Breast epithelium (tissue), 4 donors: ENCODE results near the gene C4orf46. TPM values are rescaled to one million over a fixed set of nuclear protein-coding genes. Genes with fewer than 3 reads are reported as not detected.
"Not testable (repeated sequence)": the region's sequence is repeated elsewhere in the genome, so short reads cannot be mapped to it uniquely, and the experiment has no call there.

Source experiments
- DNase-seq, 2 donors: peaks; one replicate each; pipeline ENCODE4 v3.0.0-alpha.2; 2019; ENCODE audit warnings: low spot score in 2 of 2
- H3K27ac ChIP-seq, 2 donors: fragments of 200-600 bp; sonication (generic) in 1 of 2; one replicate each; pipeline ENCODE4 v1.5.1; 2016 to 2019; ENCODE audit warnings: mild to moderate bottlenecking in 1 of 2
- H3K27me3 ChIP-seq, 2 donors: fragments of 200-600 bp; sonication (generic) in 1 of 2; one replicate each; pipeline versions ENCODE4 v1.5.1 to v1.6.0; 2017 to 2019; ENCODE audit warnings: control low read depth in 1 of 2, mild to moderate bottlenecking in 1 of 2
- H3K36me3 ChIP-seq: fragments of 200-600 bp; one replicate; pipeline ENCODE4 v1.5.1; 2019
- H3K4me1 ChIP-seq, 2 donors: fragments of 200-600 bp; sonication (generic); one replicate each; pipeline ENCODE4 v1.5.1; 2016 to 2019; ENCODE audit warnings: control low read depth in 1 of 2
- H3K4me3 ChIP-seq, 3 donors: fragments of 200-600 bp; sonication (generic); 1 replicate in 2 of 3; 2 replicates in 1 of 3; pipeline ENCODE4 v1.5.1; 2016 to 2019; ENCODE audit warnings: mild to moderate bottlenecking in 3 of 3, moderate library complexity in 2 of 3
- H3K9me3 ChIP-seq, 2 donors: fragments of 200-600 bp; sonication (generic) in 1 of 2; one replicate each; pipeline ENCODE4 v1.5.1; 2016 to 2019; ENCODE audit warnings: control low read depth in 1 of 2
- POLR2A ChIP-seq: fragments of 450-650 bp; IDR thresholded peaks from one replicate; pipeline ENCODE4 v1.6.1; 2016; ENCODE audit warnings: antibody characterized with exemption, mild to moderate bottlenecking, moderate library complexity
- POLR2AphosphoS5 ChIP-seq, 3 donors: sonication (generic); formaldehyde crosslinking; IDR thresholded peaks; one replicate each; pipeline ENCODE4 v1.6.1; 2017; ENCODE audit warnings: antibody characterized with exemption in 3 of 3
- intact Hi-C: fragments of 100-400 bp; cut with DNase I; formaldehyde crosslinking; loops from one replicate; pipeline ENCODE4 v1.15.1; 2023; ENCODE audit warnings: low total_unique reads
- total RNA-seq, 3 donors: library from RNA; depleted of rRNA; stranded (reverse); fragments of >200 nt; gene quantifications; one replicate each; pipeline ENCODE4 v1.1.0, GENCODE V29; 2016
- TF ChIP-seq, protein P1 (sequence below), 3 donors: fragments of 450-650 bp; IDR thresholded peaks; one replicate each; pipeline ENCODE4 v1.5.1; 2016 to 2017; ENCODE audit warnings: antibody characterized with exemption in 3 of 3, mild to moderate bottlenecking in 3 of 3, moderate library complexity in 3 of 3

The C4orf46 gene
- total RNA-seq, result 1 to 10 TPM; 3.3 to 6.1 (median 5.4) TPM

DNA sequence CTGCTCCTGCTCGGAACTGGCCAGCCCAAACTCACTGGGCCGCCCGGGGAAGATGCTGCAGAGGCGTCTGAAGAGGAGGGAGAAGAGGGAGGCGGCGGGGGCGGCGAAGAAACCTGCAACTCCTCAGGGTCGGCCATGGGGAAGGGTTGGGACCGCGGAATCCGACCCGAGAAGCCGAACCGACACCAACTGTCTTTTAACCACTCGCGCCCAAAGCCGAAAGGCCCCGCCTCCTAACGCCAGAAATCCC lies at the start of gene C4orf46:
Gene C4orf46, minus strand, starts transcription at position 223 of the 250 bp plus-strand sequence. Its CDS starts 86 bp downstream, at position 137.
- Histone ChIP-seq H3K4me3 (peak within 1 kb of the TSS; percentile 73 to 97 (median 87)), H3K27me3 (no peaks in the 10 kb centered on the region), H3K36me3 (no peaks in the 10 kb centered on the region), H3K4me1 (peaks cover 3 to 4% of the 10 kb centered on the region in 2 donors), H3K9me3 (no peaks in the 10 kb centered on the region), H3K27ac (peak within 1 kb of the TSS; percentile 98 to 100)
- TF ChIP-seq POLR2AphosphoS5 (IDR thresholded peaks at IDR 0.05) (no peak), POLR2A (no peak)
- TF ChIP-seq, protein P1, sequence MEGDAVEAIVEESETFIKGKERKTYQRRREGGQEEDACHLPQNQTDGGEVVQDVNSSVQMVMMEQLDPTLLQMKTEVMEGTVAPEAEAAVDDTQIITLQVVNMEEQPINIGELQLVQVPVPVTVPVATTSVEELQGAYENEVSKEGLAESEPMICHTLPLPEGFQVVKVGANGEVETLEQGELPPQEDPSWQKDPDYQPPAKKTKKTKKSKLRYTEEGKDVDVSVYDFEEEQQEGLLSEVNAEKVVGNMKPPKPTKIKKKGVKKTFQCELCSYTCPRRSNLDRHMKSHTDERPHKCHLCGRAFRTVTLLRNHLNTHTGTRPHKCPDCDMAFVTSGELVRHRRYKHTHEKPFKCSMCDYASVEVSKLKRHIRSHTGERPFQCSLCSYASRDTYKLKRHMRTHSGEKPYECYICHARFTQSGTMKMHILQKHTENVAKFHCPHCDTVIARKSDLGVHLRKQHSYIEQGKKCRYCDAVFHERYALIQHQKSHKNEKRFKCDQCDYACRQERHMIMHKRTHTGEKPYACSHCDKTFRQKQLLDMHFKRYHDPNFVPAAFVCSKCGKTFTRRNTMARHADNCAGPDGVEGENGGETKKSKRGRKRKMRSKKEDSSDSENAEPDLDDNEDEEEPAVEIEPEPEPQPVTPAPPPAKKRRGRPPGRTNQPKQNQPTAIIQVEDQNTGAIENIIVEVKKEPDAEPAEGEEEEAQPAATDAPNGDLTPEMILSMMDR (IDR thresholded peaks at IDR 0.05), result no peak
- intact Hi-C loops, result no loop called here
- no peak for DNase-seq

DNA sequence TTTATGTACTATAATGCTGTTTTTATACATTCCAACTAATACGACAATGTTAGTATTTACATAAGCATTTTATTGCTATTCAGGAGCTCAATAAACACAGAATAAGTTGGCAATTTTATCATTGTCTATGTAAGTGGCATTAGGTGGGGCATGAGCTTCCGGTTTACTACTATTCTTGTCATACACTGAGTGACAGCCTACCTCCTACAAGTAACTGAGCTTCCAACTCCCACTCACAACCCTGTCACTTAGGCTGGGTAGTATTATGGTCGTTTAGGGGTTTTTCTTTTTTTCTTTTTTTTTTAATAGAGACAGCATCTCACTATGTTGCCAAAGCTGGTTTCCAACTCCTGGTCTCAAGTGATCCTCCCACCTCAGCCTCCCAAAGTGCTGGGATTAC lies 44.1 kb upstream of the C4orf46 start:
- Histone ChIP-seq H3K36me3 (peaks cover 1% of the 10 kb centered on the region), H3K9me3 (no peaks in the 10 kb centered on the region), H3K4me1 (no peaks in the 10 kb centered on the region), H3K4me3 (no peak overlapping the region), H3K27me3 (no peaks in the 10 kb centered on the region), H3K27ac (no peak overlapping the region)
- TF ChIP-seq POLR2A (no peak), POLR2AphosphoS5 (IDR thresholded peaks at IDR 0.05) (no peak)
- TF ChIP-seq, protein P1 (IDR thresholded peaks at IDR 0.05), result no peak
- no peak for DNase-seq
- intact Hi-C loops, result no loop called here

DNA sequence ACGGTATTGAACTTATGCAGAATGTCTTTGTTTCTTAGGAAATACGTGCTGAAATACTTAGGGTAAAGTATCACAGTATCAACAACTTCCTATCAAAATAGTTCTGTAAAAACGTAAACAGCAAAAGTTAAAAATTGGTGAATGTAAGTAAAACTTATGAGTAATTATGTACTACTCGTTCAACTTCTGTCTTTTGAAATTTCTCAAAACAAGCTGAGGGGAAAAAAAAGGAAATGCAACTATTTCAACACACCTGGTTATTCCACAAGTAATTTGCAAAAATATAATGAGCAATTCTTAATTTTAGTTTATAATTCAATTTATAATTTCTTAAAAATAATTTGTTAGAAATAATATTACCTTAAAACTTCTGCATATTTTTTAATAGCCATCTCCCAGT lies 43.2 kb upstream of the C4orf46 start:
- no peak overlapping the region for H3K4me3 ChIP-seq
- intact Hi-C loops, result no loop called here
- no peaks in the 10 kb centered on the region for H3K4me1 ChIP-seq
- no peak for DNase-seq
- H3K27ac ChIP-seq, result no peak overlapping the region
- no peaks in the 10 kb centered on the region for H3K27me3 ChIP-seq
- peaks cover 4% of the 10 kb centered on the region for H3K36me3 ChIP-seq
- TF ChIP-seq POLR2AphosphoS5 (IDR thresholded peaks at IDR 0.05) (no peak), POLR2A (no peak)
- TF ChIP-seq, protein P1 (IDR thresholded peaks at IDR 0.05), result no peak
- no peaks in the 10 kb centered on the region for H3K9me3 ChIP-seq

DNA sequence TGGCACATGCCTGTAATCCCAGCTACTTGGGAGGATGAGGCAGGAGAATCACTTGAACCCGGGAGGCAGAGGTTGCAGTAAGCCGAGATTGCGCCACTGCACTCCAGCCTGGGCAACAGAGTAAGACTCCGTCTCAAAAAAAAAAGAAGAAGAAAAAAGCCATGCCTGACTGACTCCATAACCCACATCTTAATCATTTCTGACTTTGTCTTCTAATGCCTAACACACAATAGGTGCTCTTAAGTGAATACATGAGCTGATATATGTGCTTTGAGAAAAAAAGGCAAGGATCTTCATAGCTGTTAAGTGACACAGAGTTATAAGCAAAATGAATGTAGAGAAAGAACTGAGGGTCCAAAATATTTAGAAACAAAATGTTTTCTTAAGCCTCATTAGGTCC lies 40.9 kb upstream of the C4orf46 start:
- H3K9me3 ChIP-seq, DNase-seq, H3K27ac ChIP-seq, H3K27me3 ChIP-seq, H3K4me1 ChIP-seq, intact Hi-C loops, H3K4me3 ChIP-seq, H3K36me3 ChIP-seq: not testable (repeated sequence)

DNA sequence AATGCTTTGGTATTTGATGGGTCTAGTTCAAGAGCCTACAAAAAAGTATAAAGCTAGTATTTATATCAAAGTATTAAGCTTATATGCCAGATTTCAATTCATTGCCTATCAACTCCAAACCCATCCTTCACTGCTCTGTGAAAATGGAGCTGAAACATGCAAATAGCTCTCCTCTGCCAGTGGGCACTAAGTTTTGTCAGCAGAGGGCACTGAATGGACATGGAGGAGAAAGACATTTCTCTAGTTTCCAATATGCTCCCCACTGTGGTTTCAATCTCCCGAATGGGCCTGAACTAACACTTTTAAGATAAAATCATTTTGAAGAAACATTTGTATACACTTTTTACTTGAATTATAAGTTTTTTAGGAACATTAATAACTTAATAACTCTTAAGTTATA lies 39.1 kb upstream of the C4orf46 start:
- peaks cover 4% of the 10 kb centered on the region for H3K36me3 ChIP-seq
- intact Hi-C loops, result no loop called here
- no peak for DNase-seq
- H3K27me3 ChIP-seq, result no peaks in the 10 kb centered on the region
- no peaks in the 10 kb centered on the region for H3K4me1 ChIP-seq
- TF ChIP-seq POLR2A (no peak), POLR2AphosphoS5 (IDR thresholded peaks at IDR 0.05) (no peak)
- TF ChIP-seq, protein P1 (IDR thresholded peaks at IDR 0.05), result no peak
- no peaks in the 10 kb centered on the region for H3K9me3 ChIP-seq
- H3K27ac ChIP-seq, result no peak overlapping the region
- no peak overlapping the region for H3K4me3 ChIP-seq

DNA sequence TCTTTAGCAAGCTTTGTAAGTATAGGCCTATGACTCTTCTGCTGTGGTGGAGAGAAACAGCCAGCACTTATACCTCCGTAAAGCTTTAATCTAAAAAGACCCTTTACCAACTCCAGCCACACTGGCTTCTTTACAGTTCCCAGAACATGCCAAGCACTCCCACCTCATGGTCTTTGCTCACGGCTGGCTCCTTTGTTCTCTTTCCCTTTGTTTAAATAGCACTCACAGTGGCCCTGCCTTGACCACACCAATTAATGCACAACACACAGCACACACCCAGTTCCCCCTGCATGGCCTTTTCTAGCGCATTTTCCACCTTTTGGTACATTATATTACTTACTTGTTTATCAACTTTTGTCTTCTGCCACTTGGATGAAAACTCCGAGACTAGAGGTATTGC lies 32.6 kb upstream of the C4orf46 start:
- intact Hi-C loops, result no loop called here
- no peak for DNase-seq
- Histone ChIP-seq H3K27me3 (no peaks in the 10 kb centered on the region), H3K4me1 (no peaks in the 10 kb centered on the region), H3K36me3 (peaks cover 3% of the 10 kb centered on the region), H3K4me3 (no peak overlapping the region), H3K9me3 (no peaks in the 10 kb centered on the region), H3K27ac (no peak overlapping the region)
- TF ChIP-seq POLR2A (no peak), POLR2AphosphoS5 (IDR thresholded peaks at IDR 0.05) (no peak)
- TF ChIP-seq, protein P1 (IDR thresholded peaks at IDR 0.05), result no peak
